Measurements from ENCODE around the gene CARD10.

DNA sequence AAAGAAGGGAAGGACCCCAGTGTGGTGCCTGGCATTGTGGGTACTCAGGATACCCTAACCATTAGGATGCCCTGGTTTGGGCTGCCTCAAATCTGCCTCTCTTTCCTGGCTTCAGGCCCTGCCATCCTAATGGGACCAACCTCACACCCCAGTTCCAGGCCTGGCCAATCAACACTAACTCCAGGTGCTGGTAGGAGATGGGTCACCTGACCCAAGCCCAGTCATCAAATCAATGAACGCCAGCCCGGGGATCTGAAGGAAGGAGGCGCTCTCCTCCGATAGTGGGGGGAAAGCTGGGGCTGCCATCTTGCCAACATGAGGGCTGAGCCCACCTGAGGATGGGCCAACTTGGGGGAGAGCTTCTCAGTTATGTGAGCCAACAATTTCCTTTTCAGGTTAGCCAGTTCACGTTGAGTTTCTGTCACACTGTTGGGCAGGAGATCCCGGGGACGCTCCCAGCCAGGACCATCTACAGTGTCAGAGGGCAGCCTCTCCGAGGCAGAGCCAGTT, 45.7 kb downstream of the CARD10 start:
- TF ChIP-seq, protein P1, sequence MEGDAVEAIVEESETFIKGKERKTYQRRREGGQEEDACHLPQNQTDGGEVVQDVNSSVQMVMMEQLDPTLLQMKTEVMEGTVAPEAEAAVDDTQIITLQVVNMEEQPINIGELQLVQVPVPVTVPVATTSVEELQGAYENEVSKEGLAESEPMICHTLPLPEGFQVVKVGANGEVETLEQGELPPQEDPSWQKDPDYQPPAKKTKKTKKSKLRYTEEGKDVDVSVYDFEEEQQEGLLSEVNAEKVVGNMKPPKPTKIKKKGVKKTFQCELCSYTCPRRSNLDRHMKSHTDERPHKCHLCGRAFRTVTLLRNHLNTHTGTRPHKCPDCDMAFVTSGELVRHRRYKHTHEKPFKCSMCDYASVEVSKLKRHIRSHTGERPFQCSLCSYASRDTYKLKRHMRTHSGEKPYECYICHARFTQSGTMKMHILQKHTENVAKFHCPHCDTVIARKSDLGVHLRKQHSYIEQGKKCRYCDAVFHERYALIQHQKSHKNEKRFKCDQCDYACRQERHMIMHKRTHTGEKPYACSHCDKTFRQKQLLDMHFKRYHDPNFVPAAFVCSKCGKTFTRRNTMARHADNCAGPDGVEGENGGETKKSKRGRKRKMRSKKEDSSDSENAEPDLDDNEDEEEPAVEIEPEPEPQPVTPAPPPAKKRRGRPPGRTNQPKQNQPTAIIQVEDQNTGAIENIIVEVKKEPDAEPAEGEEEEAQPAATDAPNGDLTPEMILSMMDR (IDR thresholded peaks at IDR 0.05), result no peak
- no peak for TF ChIP-seq POLR2A (IDR thresholded peaks at IDR 0.05)

All from esophagus squamous epithelium (tissue), 4 donors.